Measurements from ENCODE around the gene NEURL1.
"Not testable (repeated sequence)": the region's sequence is repeated elsewhere in the genome, so short reads cannot be mapped to it uniquely, and the experiment has no call there.

NEURL1 gene

GRCh38 chr10:103622935-103623574 lies 129.6 kb downstream of the NEURL1 start:
- Mint-ChIP-seq H3K4me3 (no peak overlapping the region), H3K4me1 (no peaks in the 10 kb centered on the region), H3K9me3 (no peaks in the 10 kb centered on the region), H3K36me3 (peaks cover 7 to 21% of the 10 kb centered on the region in 2 donors), H3K27ac (no peak overlapping the region), H3K27me3 (no peaks in the 10 kb centered on the region)
- DNase-seq = no peak
- ATAC-seq (replicated peaks) = no peak

GRCh38 chr10:103626178-103626577 lies 132.7 kb downstream of the NEURL1 start:
- Mint-ChIP-seq H3K4me3 (no peak overlapping the region), H3K27me3 (no peaks in the 10 kb centered on the region), H3K4me1 (no peaks in the 10 kb centered on the region), H3K9me3 (no peaks in the 10 kb centered on the region), H3K27ac (no peak overlapping the region), H3K36me3 (peaks cover 10 to 20% of the 10 kb centered on the region in 2 donors)
- DNase-seq (no peak), ATAC-seq (replicated peaks) (no peak)

- Mint-ChIP-seq H3K36me3 (peaks cover 8 to 17% of the 10 kb centered on the region in 2 donors), H3K4me3 (no peak overlapping the region), H3K27ac (no peak overlapping the region), H3K9me3 (no peaks in the 10 kb centered on the region), H3K4me1 (no peaks in the 10 kb centered on the region), H3K27me3 (no peaks in the 10 kb centered on the region)
- no peak for ATAC-seq (replicated peaks)
- no peak for DNase-seq
Observed at GRCh38 chr10:103627111-103627892, 133.8 kb downstream of the NEURL1 start.

GRCh38 chr10:103627893-103628292 lies 134.4 kb downstream of the NEURL1 start:
- Mint-ChIP-seq H3K36me3 (peaks cover 8 to 15% of the 10 kb centered on the region in 2 donors), H3K4me1 (no peaks in the 10 kb centered on the region), H3K9me3 (no peaks in the 10 kb centered on the region), H3K27ac (no peak overlapping the region), H3K4me3 (no peak overlapping the region), H3K27me3 (no peaks in the 10 kb centered on the region)
- DNase-seq (no peak), ATAC-seq (replicated peaks) (no peak)

GRCh38 chr10:103629581-103629980 lies 136.1 kb downstream of the NEURL1 start:
- Mint-ChIP-seq H3K36me3 (peaks cover 8 to 15% of the 10 kb centered on the region in 2 donors), H3K4me3 (no peak overlapping the region), H3K9me3 (no peaks in the 10 kb centered on the region), H3K27me3 (no peaks in the 10 kb centered on the region), H3K4me1 (no peaks in the 10 kb centered on the region), H3K27ac (no peak overlapping the region)
- DNase-seq = no peak
- ATAC-seq (replicated peaks) = no peak

- DNase-seq = no peak
- no peak for ATAC-seq (replicated peaks)
- Mint-ChIP-seq H3K36me3 (peaks cover 10 to 15% of the 10 kb centered on the region in 2 donors), H3K4me1 (peaks cover 3 to 4% of the 10 kb centered on the region in 2 donors), H3K27me3 (no peaks in the 10 kb centered on the region), H3K4me3 (no peak overlapping the region), H3K27ac (no peak overlapping the region), H3K9me3 (no peaks in the 10 kb centered on the region)
Observed at GRCh38 chr10:103630156-103630555, 136.7 kb downstream of the NEURL1 start.

- Mint-ChIP-seq H3K27me3 (no peaks in the 10 kb centered on the region), H3K4me1 (peaks cover 3 to 4% of the 10 kb centered on the region in 2 donors), H3K9me3 (no peaks in the 10 kb centered on the region), H3K27ac (no peak overlapping the region), H3K4me3 (no peak overlapping the region), H3K36me3 (peaks cover 3 to 6% of the 10 kb centered on the region in 2 donors)
- ATAC-seq (replicated peaks) (no peak), DNase-seq (no peak)
Observed at GRCh38 chr10:103632247-103632642, 138.7 kb downstream of the NEURL1 start.

GRCh38 chr10:103632871-103633270 lies 139.4 kb downstream of the NEURL1 start:
- not testable (repeated sequence) for H3K27me3 Mint-ChIP-seq; H3K4me3 Mint-ChIP-seq; H3K9me3 Mint-ChIP-seq; H3K36me3 Mint-ChIP-seq; ATAC-seq (replicated peaks); H3K4me1 Mint-ChIP-seq; DNase-seq; H3K27ac Mint-ChIP-seq

- Mint-ChIP-seq H3K4me1 (peaks cover 3 to 4% of the 10 kb centered on the region in 2 donors), H3K4me3 (no peak overlapping the region), H3K9me3 (no peaks in the 10 kb centered on the region), H3K27ac (no peak overlapping the region), H3K36me3 (peaks cover 0 to 3% of the 10 kb centered on the region in 2 donors), H3K27me3 (no peaks in the 10 kb centered on the region)
- DNase-seq (no peak), ATAC-seq (replicated peaks) (no peak)
Observed at GRCh38 chr10:103633846-103634245, 140.3 kb downstream of the NEURL1 start.

- Mint-ChIP-seq H3K36me3 (peaks cover 3% of the 10 kb centered on the region in 2 donors), H3K9me3 (no peaks in the 10 kb centered on the region), H3K27ac (no peak overlapping the region), H3K4me1 (peaks cover 3 to 4% of the 10 kb centered on the region in 2 donors), H3K4me3 (no peak overlapping the region), H3K27me3 (no peaks in the 10 kb centered on the region)
- ATAC-seq (replicated peaks) = no peak
- DNase-seq = no peak
Observed at GRCh38 chr10:103635580-103635979, 142.1 kb downstream of the NEURL1 start.

- no peaks in the 10 kb centered on the region for H3K27me3 Mint-ChIP-seq
- H3K4me3 Mint-ChIP-seq = no peak overlapping the region
- no peaks in the 10 kb centered on the region for H3K9me3 Mint-ChIP-seq
- H3K27ac Mint-ChIP-seq = no peak overlapping the region
- ATAC-seq (replicated peaks) (no peak), DNase-seq (no peak)
- H3K4me1 Mint-ChIP-seq = peaks cover 3 to 4% of the 10 kb centered on the region in 2 donors
- H3K36me3 Mint-ChIP-seq = peaks cover 3 to 4% of the 10 kb centered on the region in 2 donors
Observed at GRCh38 chr10:103636492-103636891, 143.0 kb downstream of the NEURL1 start.

GRCh38 chr10:103637011-103637410 lies 143.5 kb downstream of the NEURL1 start:
- Mint-ChIP-seq H3K9me3 (no peaks in the 10 kb centered on the region), H3K4me3 (no peak overlapping the region), H3K4me1 (peaks cover 3 to 4% of the 10 kb centered on the region in 2 donors), H3K36me3 (peaks cover 3 to 4% of the 10 kb centered on the region in 2 donors), H3K27me3 (no peaks in the 10 kb centered on the region), H3K27ac (no peak overlapping the region)
- DNase-seq (no peak), ATAC-seq (replicated peaks) (no peak)

GRCh38 chr10:103637927-103638557 lies 144.5 kb downstream of the NEURL1 start:
- Mint-ChIP-seq H3K27me3 (no peaks in the 10 kb centered on the region), H3K4me3 (no peak overlapping the region), H3K4me1 (peaks cover 3 to 4% of the 10 kb centered on the region in 2 donors), H3K9me3 (no peaks in the 10 kb centered on the region), H3K36me3 (peaks cover 3 to 4% of the 10 kb centered on the region in 2 donors), H3K27ac (no peak overlapping the region)
- no peak for ATAC-seq (replicated peaks)
- DNase-seq = no peak

- Mint-ChIP-seq H3K27me3 (no peaks in the 10 kb centered on the region), H3K36me3 (peaks cover 3 to 4% of the 10 kb centered on the region in 2 donors), H3K9me3 (no peaks in the 10 kb centered on the region), H3K4me1 (peaks cover 3 to 4% of the 10 kb centered on the region in 2 donors), H3K4me3 (no peak overlapping the region), H3K27ac (no peak overlapping the region)
- ATAC-seq (replicated peaks) (no peak), DNase-seq (no peak)
Observed at GRCh38 chr10:103638948-103639347, 145.4 kb downstream of the NEURL1 start.
